Ishikawa (cell line): ENCODE results near the gene ATP10D.

Experiments used
- CEBPB ChIP-seq: IDR thresholded peaks from 2 replicates; pipeline ENCODE4 v1.6.1; 2012
- CREB1 ChIP-seq: IDR thresholded peaks from 2 replicates; pipeline ENCODE4 v1.6.1; 2012; ENCODE audit warnings: low read depth
- EGR1 ChIP-seq: IDR thresholded peaks from 2 replicates; pipeline ENCODE4 v1.6.1; 2012
- EP300 ChIP-seq: IDR thresholded peaks from 2 replicates; pipeline ENCODE4 v1.6.1; 2012; ENCODE audit warnings: borderline replicate concordance
- FOXM1 ChIP-seq: IDR thresholded peaks from 2 replicates; pipeline ENCODE4 v1.6.1; 2012; ENCODE audit warnings: low read depth, borderline replicate concordance
- NFIC ChIP-seq: IDR thresholded peaks from 2 replicates; pipeline ENCODE4 v1.6.1; 2012
- RAD21 ChIP-seq: IDR thresholded peaks from 2 replicates; pipeline ENCODE4 v1.6.1; 2012; ENCODE audit warnings: low read depth
- TAF1 ChIP-seq: IDR thresholded peaks from 2 replicates; pipeline ENCODE4 v1.6.1; 2012; ENCODE audit warnings: low read depth, mild to moderate bottlenecking
- TCF12 ChIP-seq: IDR thresholded peaks from 2 replicates; pipeline ENCODE4 v1.6.1; 2012; ENCODE audit warnings: low read depth
- TEAD4 ChIP-seq: IDR thresholded peaks from 2 replicates; pipeline ENCODE4 v1.6.1; 2012
- YY1 ChIP-seq: IDR thresholded peaks from 2 replicates; pipeline ENCODE4 v1.6.1; 2012; ENCODE audit warnings: low read depth
- ZBTB7A ChIP-seq: IDR thresholded peaks from 2 replicates; pipeline ENCODE4 v1.6.1; 2012; ENCODE audit warnings: low read depth
- TF ChIP-seq, protein P1 (sequence below): IDR thresholded peaks from 2 replicates; pipeline ENCODE4 v1.6.1; 2012; ENCODE audit warnings: low read depth, mild to moderate bottlenecking
- TF ChIP-seq, protein P2 (sequence below): IDR thresholded peaks from 2 replicates; pipeline ENCODE4 v1.6.1; 2012
- TF ChIP-seq, protein P3 (sequence below): IDR thresholded peaks from 2 replicates; pipeline ENCODE4 v1.6.1; 2012

ATP10D gene

DNA sequence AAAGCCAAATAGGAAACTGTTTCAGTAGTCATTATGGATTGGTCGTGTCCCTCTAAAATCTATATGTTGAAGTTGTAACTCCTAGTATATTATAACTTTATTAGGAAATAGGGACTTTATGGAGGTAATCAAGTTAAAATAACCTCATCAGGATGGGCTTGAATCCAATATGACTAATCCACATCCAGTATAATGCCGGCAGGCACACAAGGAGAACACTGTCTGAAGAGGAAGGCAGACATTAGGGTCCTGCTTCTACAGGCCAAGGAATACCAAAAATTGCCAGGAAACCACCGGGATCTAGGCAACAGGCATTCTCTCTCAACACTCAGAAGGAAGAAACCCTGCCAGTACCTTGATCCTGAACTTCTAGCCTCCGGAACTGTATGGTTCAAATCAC lies 130.3 kb downstream of the ATP10D start:
- TF ChIP-seq NFIC (no peak), TCF12 (no peak), CEBPB (no peak), ZBTB7A (no peak), EGR1 (no peak), CREB1 (no peak), TAF1 (no peak), TEAD4 (no peak), EP300 (no peak), RAD21 (no peak), FOXM1 (no peak), YY1 (no peak)
- TF ChIP-seq, protein P1, sequence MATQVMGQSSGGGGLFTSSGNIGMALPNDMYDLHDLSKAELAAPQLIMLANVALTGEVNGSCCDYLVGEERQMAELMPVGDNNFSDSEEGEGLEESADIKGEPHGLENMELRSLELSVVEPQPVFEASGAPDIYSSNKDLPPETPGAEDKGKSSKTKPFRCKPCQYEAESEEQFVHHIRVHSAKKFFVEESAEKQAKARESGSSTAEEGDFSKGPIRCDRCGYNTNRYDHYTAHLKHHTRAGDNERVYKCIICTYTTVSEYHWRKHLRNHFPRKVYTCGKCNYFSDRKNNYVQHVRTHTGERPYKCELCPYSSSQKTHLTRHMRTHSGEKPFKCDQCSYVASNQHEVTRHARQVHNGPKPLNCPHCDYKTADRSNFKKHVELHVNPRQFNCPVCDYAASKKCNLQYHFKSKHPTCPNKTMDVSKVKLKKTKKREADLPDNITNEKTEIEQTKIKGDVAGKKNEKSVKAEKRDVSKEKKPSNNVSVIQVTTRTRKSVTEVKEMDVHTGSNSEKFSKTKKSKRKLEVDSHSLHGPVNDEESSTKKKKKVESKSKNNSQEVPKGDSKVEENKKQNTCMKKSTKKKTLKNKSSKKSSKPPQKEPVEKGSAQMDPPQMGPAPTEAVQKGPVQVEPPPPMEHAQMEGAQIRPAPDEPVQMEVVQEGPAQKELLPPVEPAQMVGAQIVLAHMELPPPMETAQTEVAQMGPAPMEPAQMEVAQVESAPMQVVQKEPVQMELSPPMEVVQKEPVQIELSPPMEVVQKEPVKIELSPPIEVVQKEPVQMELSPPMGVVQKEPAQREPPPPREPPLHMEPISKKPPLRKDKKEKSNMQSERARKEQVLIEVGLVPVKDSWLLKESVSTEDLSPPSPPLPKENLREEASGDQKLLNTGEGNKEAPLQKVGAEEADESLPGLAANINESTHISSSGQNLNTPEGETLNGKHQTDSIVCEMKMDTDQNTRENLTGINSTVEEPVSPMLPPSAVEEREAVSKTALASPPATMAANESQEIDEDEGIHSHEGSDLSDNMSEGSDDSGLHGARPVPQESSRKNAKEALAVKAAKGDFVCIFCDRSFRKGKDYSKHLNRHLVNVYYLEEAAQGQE, result no peak
- TF ChIP-seq, protein P2, sequence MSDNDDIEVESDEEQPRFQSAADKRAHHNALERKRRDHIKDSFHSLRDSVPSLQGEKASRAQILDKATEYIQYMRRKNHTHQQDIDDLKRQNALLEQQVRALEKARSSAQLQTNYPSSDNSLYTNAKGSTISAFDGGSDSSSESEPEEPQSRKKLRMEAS, result no peak
- TF ChIP-seq, protein P3, sequence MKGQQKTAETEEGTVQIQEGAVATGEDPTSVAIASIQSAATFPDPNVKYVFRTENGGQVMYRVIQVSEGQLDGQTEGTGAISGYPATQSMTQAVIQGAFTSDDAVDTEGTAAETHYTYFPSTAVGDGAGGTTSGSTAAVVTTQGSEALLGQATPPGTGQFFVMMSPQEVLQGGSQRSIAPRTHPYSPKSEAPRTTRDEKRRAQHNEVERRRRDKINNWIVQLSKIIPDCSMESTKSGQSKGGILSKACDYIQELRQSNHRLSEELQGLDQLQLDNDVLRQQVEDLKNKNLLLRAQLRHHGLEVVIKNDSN, result no peak

DNA sequence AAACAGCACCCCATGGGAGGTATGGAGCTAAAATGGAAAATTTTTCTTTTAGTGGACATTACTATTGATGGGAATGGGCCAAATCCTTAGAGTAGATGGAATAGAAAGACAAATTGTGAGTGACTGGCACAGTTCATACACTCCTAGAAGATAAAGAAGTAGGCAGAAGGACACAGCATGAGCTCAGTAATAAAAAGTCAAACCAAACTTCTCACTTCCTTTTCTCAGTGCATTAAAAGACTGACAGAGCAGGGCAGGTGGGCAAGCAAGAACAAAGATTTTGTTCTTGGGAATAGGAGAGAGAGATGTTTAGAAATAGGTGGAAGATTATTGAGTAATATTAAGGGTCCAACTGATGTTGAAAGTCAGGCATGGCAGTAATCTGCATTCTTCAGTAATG lies 132.5 kb downstream of the ATP10D start:
- no peak for TF ChIP-seq TEAD4
- TF ChIP-seq NFIC, result no peak

DNA sequence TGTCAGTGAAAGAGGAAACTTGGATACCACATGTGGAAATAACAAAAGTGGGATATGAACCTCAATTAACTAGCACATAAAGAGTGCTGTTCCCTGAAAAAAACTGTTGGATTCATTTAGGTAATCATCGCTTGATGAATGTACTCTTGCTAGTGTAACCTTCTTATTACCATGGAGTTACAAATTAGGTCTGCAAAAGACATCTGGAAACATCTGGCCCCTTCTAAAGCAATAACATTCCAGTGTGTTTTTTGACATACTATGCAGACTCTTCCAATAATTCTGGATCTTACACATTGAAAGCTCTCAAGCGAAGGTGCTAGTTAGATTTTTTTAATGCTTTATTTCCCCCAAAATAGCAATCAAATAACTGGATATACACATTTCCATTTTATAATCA lies 134.6 kb downstream of the ATP10D start:
- no peak for TF ChIP-seq EP300
- no peak for TF ChIP-seq TEAD4
- TF ChIP-seq YY1, result no peak
- no peak for TF ChIP-seq TAF1
- no peak for TF ChIP-seq CREB1
- TF ChIP-seq, protein P2, result no peak
- TF ChIP-seq, protein P1, result no peak
- no peak for TF ChIP-seq RAD21
- no peak for TF ChIP-seq NFIC
- TF ChIP-seq, protein P3, result no peak
- no peak for TF ChIP-seq EGR1

DNA sequence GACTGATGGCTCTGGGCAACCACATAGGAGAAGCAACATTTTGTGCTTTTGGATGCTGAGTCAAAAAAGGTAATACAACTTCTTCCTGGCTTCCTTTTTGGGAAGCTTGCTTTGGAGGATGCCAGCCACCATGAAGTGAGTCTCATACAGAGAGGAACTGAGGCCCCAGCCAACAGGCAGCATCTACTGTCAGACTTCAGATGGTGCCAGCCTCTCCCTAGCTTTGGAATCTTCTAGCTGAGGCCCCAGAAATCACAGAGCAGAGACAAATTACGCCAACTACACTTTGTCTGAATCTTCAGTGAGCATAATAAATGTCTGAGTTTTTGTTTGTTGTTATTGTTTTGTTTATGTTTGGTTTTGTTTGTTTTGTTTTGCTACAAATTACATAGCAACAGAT lies 136.1 kb downstream of the ATP10D start:
- TF ChIP-seq CEBPB (no peak), TAF1 (no peak), YY1 (no peak), CREB1 (no peak), RAD21 (no peak), NFIC (no peak), FOXM1 (no peak), EGR1 (no peak), ZBTB7A (no peak)

DNA sequence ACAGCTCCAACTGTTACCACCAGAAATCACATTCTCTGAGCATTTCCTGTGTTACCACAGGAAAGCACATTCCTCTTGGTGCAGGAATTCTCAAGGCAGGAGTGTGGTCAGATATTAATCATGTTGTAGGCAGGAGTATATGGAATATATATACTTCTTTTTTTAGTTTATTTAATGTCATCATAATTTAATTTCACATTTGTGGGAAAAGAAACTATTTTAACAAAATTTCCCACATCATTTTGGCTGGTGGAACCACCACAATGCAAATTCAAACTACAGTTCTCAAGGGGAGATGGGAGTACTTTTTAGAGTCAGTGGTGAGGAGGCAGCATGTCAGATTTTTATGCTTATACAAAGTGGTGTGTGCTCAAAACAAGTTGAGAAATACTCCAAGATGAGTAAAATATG lies 139.0 kb downstream of the ATP10D start:
- TF ChIP-seq TCF12 (no peak), FOXM1 (no peak), TEAD4 (no peak), EGR1 (no peak), CREB1 (no peak), RAD21 (no peak), ZBTB7A (no peak), EP300 (no peak), TAF1 (no peak), CEBPB (no peak), NFIC (no peak), YY1 (no peak)
- TF ChIP-seq, protein P3, result no peak
- TF ChIP-seq, protein P2, result no peak
- TF ChIP-seq, protein P1, result no peak
